ENCODE measurements around the gene UXS1.

GRCh38 chr2:106119074-106119473 lies 75.0 kb downstream of the UXS1 start:
- no peak for TF ChIP-seq POLR2A (IDR thresholded peaks at IDR 0.05)
- TF ChIP-seq, protein P1, sequence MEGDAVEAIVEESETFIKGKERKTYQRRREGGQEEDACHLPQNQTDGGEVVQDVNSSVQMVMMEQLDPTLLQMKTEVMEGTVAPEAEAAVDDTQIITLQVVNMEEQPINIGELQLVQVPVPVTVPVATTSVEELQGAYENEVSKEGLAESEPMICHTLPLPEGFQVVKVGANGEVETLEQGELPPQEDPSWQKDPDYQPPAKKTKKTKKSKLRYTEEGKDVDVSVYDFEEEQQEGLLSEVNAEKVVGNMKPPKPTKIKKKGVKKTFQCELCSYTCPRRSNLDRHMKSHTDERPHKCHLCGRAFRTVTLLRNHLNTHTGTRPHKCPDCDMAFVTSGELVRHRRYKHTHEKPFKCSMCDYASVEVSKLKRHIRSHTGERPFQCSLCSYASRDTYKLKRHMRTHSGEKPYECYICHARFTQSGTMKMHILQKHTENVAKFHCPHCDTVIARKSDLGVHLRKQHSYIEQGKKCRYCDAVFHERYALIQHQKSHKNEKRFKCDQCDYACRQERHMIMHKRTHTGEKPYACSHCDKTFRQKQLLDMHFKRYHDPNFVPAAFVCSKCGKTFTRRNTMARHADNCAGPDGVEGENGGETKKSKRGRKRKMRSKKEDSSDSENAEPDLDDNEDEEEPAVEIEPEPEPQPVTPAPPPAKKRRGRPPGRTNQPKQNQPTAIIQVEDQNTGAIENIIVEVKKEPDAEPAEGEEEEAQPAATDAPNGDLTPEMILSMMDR (IDR thresholded peaks at IDR 0.05), result no peak
